Right atrium auricular region (tissue), 2 donors: Measurements from ENCODE around the gene GFOD2. TPM values are rescaled to one million over a fixed set of nuclear protein-coding genes. Genes with fewer than 3 reads are reported as not detected.

Experiments
- DNase-seq: peaks from one replicate; pipeline ENCODE4 v3.0.0-alpha.2; 2019; ENCODE audit warnings: low spot score
- H3K27ac ChIP-seq, 2 donors: fragments of 200-600 bp; sonication (generic); 1 replicate in 1 of 2; 2 replicates in 1 of 2; pipeline ENCODE4 v1.5.1; 2016 to 2019
- H3K27me3 ChIP-seq, 2 donors: fragments of 200-600 bp; sonication (generic); one replicate each; pipeline versions ENCODE4 v1.5.1 to v1.6.0; 2017 to 2019
- H3K36me3 ChIP-seq: fragments of 200-600 bp; sonication (generic); one replicate; pipeline ENCODE4 v1.5.1; 2016
- H3K4me1 ChIP-seq, 2 donors: fragments of 200-600 bp; sonication (generic); one replicate each; pipeline versions ENCODE4 v1.5.1 to v1.6.0; 2017 to 2019
- H3K4me3 ChIP-seq, 2 donors: fragments of 200-600 bp; sonication (generic); 1 replicate in 1 of 2; 2 replicates in 1 of 2; pipeline ENCODE4 v1.5.1; 2017 to 2019; ENCODE audit warnings: mild to moderate bottlenecking in 1 of 2, moderate library complexity in 1 of 2
- H3K9me3 ChIP-seq, 2 donors: fragments of 200-600 bp; sonication (generic); one replicate each; pipeline ENCODE4 v1.5.1; 2019
- total RNA-seq, 2 donors: library from RNA; depleted of rRNA; stranded (reverse); fragments of >200 nt; gene quantifications; one replicate each; pipeline ENCODE4 v1.1.0, GENCODE V29; 2016
- TF ChIP-seq, protein P1 (sequence below), 2 donors: fragments of 200-600 bp; sonication (generic); IDR thresholded peaks; one replicate each; pipeline ENCODE4 v1.5.1; 2019; ENCODE audit warnings: antibody characterized with exemption in 2 of 2

Gene GFOD2
- total RNA-seq, 2 donors from 2014 or later = 7.1 to 9.2 TPM

GRCh38 chr16:67762385-67762784 lies 43.3 kb upstream of the GFOD2 start:
- H3K27me3 ChIP-seq = no peaks in the 10 kb centered on the region
- TF ChIP-seq, protein P1, sequence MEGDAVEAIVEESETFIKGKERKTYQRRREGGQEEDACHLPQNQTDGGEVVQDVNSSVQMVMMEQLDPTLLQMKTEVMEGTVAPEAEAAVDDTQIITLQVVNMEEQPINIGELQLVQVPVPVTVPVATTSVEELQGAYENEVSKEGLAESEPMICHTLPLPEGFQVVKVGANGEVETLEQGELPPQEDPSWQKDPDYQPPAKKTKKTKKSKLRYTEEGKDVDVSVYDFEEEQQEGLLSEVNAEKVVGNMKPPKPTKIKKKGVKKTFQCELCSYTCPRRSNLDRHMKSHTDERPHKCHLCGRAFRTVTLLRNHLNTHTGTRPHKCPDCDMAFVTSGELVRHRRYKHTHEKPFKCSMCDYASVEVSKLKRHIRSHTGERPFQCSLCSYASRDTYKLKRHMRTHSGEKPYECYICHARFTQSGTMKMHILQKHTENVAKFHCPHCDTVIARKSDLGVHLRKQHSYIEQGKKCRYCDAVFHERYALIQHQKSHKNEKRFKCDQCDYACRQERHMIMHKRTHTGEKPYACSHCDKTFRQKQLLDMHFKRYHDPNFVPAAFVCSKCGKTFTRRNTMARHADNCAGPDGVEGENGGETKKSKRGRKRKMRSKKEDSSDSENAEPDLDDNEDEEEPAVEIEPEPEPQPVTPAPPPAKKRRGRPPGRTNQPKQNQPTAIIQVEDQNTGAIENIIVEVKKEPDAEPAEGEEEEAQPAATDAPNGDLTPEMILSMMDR (IDR thresholded peaks at IDR 0.05) = no peak
- H3K36me3 ChIP-seq = peaks cover 5% of the 10 kb centered on the region
- H3K9me3 ChIP-seq = no peaks in the 10 kb centered on the region
- no peak overlapping the region for H3K4me3 ChIP-seq
- H3K4me1 ChIP-seq = peaks cover 0 to 4% of the 10 kb centered on the region in 2 donors
- no peak overlapping the region for H3K27ac ChIP-seq
- no peak for DNase-seq

- TF ChIP-seq, protein P1 (IDR thresholded peaks at IDR 0.05) = no peak
- Histone ChIP-seq H3K9me3 (no peaks in the 10 kb centered on the region), H3K27me3 (no peaks in the 10 kb centered on the region), H3K36me3 (peaks cover 5% of the 10 kb centered on the region), H3K4me3 (no peak overlapping the region), H3K4me1 (peaks cover 0 to 4% of the 10 kb centered on the region in 2 donors), H3K27ac (no peak overlapping the region)
- DNase-seq = no peak
These were observed 42.8 kb upstream of the GFOD2 start for GRCh38 chr16:67761924-67762323.

DNA sequence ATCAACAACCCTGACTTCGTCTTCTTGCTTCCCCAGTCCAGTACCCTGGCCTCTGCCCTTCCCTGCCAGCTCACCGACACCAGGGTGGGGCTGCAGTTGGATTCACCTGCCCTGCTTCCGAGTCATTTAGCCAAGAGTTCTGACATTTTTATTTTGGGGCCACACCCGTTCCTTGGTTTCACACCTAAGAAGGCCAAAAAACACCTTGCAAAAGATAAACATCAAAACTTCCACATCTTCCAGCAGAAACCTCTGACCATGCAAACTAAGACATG lies 41.8 kb upstream of the GFOD2 start:
- Histone ChIP-seq H3K27ac (no peak overlapping the region), H3K4me1 (peaks cover 0 to 4% of the 10 kb centered on the region in 2 donors), H3K4me3 (no peak overlapping the region), H3K36me3 (peaks cover 5% of the 10 kb centered on the region), H3K9me3 (no peaks in the 10 kb centered on the region), H3K27me3 (no peaks in the 10 kb centered on the region)
- TF ChIP-seq, protein P1 (IDR thresholded peaks at IDR 0.05) = no peak
- no peak for DNase-seq

- H3K27ac ChIP-seq = no peak overlapping the region
- TF ChIP-seq, protein P1 (IDR thresholded peaks at IDR 0.05) = no peak
These were observed 41.3 kb upstream of the GFOD2 start for GRCh38 chr16:67760206-67760955.

GRCh38 chr16:67758966-67759365 lies 39.9 kb upstream of the GFOD2 start:
- H3K27me3 ChIP-seq = no peaks in the 10 kb centered on the region
- H3K4me3 ChIP-seq = no peak overlapping the region
- peaks cover 5% of the 10 kb centered on the region for H3K36me3 ChIP-seq
- peaks cover 0 to 4% of the 10 kb centered on the region in 2 donors for H3K4me1 ChIP-seq
- DNase-seq = no peak
- no peak overlapping the region for H3K27ac ChIP-seq
- TF ChIP-seq, protein P1 (IDR thresholded peaks at IDR 0.05) = no peak
- H3K9me3 ChIP-seq = no peaks in the 10 kb centered on the region

More at GRCh38 chr16:67760206-67760955, 41.3 kb upstream of the GFOD2 start:
- Histone ChIP-seq H3K36me3 (peaks cover 5% of the 10 kb centered on the region), H3K4me1 (peaks cover 0 to 4% of the 10 kb centered on the region in 2 donors), H3K4me3 (no peak overlapping the region), H3K9me3 (no peaks in the 10 kb centered on the region), H3K27me3 (no peaks in the 10 kb centered on the region)
- no peak for DNase-seq

- DNase-seq = no peak
- peaks cover under 1% of the 10 kb centered on the region for H3K36me3 ChIP-seq
- peaks cover 0 to 4% of the 10 kb centered on the region in 2 donors for H3K4me1 ChIP-seq
- TF ChIP-seq, protein P1 (IDR thresholded peaks at IDR 0.05) = no peak
- no peaks in the 10 kb centered on the region for H3K9me3 ChIP-seq
- no peak overlapping the region for H3K4me3 ChIP-seq
- no peak overlapping the region for H3K27ac ChIP-seq
- no peaks in the 10 kb centered on the region for H3K27me3 ChIP-seq
These were observed 38.9 kb upstream of the GFOD2 start for GRCh38 chr16:67758006-67758405.
